ENCODE results near the gene ERN1. TPM values are rescaled to one million over a fixed set of nuclear protein-coding genes. Genes with fewer than 3 reads are reported as not detected.

ERN1 gene
- total and polyA plus RNA-seq, 10 donors, result 3.1 to 65.4 (median 44.1) TPM

DNA sequence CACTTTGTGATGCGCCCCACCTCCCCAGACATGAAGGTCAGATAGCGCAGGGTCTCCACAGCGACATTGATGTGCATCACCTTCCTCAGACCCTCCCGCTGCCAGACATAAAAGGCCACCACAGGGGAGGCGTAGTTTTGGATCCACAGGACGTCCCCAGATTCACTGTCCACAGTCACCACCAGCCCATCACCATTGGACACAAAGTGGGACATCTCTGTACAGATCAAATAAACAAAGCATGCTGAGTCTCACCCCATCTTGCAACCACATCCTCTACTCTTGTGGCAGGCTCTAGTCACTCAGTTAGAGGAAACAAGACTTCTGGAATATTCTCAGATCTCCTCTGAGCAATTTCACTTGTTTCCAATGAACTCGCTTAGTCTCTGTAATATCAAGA lies 63.2 kb downstream of the ERN1 start:
- Histone ChIP-seq H3K27me3 (replicated peaks in 1 of 7) (no peaks in the 10 kb centered on the region), H3K4me3 (peak overlapping the region in 3 of 8 donors; percentile 1 to 39 (median 31)), H3K9me3 (peaks cover 4 to 23% (median 20%) of the 10 kb centered on the region in 8 donors), H3K4me1 (peaks cover 15 to 62% (median 26%) of the 10 kb centered on the region in 6 donors), H3K27ac (peak overlapping the region in 6 of 8 donors; percentile 60 to 72 (median 66)), H3K36me3 (peaks cover 0 to 99% (median 45%) of the 10 kb centered on the region in 6 donors)
- intact Hi-C loops (cut with DNase I; ENCODE audit: low total_unique reads), result no loop called here
- TF ChIP-seq POLR2AphosphoS5 (IDR thresholded peaks at IDR 0.05), result no peak
- no peak for TF ChIP-seq POLR2A (IDR thresholded peaks at IDR 0.05)
- TF ChIP-seq, protein P1, sequence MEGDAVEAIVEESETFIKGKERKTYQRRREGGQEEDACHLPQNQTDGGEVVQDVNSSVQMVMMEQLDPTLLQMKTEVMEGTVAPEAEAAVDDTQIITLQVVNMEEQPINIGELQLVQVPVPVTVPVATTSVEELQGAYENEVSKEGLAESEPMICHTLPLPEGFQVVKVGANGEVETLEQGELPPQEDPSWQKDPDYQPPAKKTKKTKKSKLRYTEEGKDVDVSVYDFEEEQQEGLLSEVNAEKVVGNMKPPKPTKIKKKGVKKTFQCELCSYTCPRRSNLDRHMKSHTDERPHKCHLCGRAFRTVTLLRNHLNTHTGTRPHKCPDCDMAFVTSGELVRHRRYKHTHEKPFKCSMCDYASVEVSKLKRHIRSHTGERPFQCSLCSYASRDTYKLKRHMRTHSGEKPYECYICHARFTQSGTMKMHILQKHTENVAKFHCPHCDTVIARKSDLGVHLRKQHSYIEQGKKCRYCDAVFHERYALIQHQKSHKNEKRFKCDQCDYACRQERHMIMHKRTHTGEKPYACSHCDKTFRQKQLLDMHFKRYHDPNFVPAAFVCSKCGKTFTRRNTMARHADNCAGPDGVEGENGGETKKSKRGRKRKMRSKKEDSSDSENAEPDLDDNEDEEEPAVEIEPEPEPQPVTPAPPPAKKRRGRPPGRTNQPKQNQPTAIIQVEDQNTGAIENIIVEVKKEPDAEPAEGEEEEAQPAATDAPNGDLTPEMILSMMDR (IDR thresholded peaks at IDR 0.05 in 8 of 11, conservative IDR thresholded peaks at IDR 0.05 in 3 of 11), result no peak
- 79 to 91% (median 86%) methylated on average over 7 of the region's 7 CpGs for WGBS, 5 donors
- DNase-seq, result no peak

DNA sequence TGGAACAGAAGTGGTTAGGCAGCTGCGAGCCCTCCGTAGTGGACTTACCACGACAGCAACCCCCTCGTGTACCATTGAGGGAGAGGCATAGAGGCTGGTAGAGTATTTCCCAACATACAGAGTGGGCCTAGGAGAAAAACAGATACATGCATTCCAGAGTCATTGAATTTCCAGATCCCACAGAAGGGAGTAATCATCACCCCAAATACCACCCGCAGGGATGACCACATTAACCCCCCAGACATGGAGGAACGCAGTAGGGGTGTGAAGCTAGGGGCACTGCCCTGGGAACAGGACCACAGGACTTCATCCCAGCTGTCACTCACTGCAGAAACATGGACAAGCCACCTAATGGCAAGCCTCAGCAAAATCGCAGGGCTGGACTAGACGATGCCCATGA lies 64.8 kb downstream of the ERN1 start:
- Histone ChIP-seq H3K36me3 (peaks cover 0 to 99% (median 36%) of the 10 kb centered on the region in 6 donors), H3K9me3 (peaks cover 4 to 20% (median 17%) of the 10 kb centered on the region in 8 donors), H3K27ac (peak overlapping the region in 4 of 8 donors; percentile 60 to 73 (median 69)), H3K4me1 (peaks cover 15 to 78% (median 37%) of the 10 kb centered on the region in 6 donors), H3K27me3 (replicated peaks in 1 of 7) (no peaks in the 10 kb centered on the region), H3K4me3 (peak overlapping the region in 2 of 8 donors; percentile 31 to 39)
- intact Hi-C loops (cut with DNase I; ENCODE audit: low total_unique reads), result no loop called here
- TF ChIP-seq POLR2AphosphoS5 (IDR thresholded peaks at IDR 0.05) (no peak), POLR2A (IDR thresholded peaks at IDR 0.05) (no peak)
- TF ChIP-seq, protein P1 (IDR thresholded peaks at IDR 0.05 in 8 of 11, conservative IDR thresholded peaks at IDR 0.05 in 3 of 11), result no peak
- 74 to 84% (median 78%) methylated on average over 8 of the region's 8 CpGs for WGBS, 5 donors
- no peak for DNase-seq

DNA sequence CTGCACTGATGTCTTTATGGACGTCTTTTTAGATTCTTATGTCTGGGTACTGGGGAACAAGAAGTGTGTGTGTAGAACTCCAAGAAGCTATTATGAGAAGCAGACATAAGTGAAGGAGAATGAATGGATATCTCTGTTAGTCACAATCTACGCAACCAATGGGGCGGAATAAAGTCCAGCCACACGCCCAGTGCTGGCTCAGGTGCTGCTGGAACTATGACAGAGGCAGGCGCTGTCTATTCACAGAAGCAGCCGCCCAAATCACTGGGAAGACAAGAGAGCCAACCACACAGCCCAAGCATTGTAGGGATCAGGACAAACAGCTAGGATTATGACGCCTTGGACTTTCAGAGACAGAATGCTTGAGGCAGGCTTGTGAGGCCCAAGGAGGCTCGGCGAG lies 65.6 kb downstream of the ERN1 start:
- WGBS, 5 donors, result 85 to 96% (median 88%) methylated on average over 9 of the region's 9 CpGs
- H3K4me1 ChIP-seq, result peaks cover 15 to 82% (median 38%) of the 10 kb centered on the region in 6 donors
- peak overlapping the region in 2 of 8 donors; percentile 31 to 39 for H3K4me3 ChIP-seq
- peaks cover 2 to 12% (median 9%) of the 10 kb centered on the region in 8 donors for H3K9me3 ChIP-seq
- no peak for TF ChIP-seq POLR2AphosphoS5 (IDR thresholded peaks at IDR 0.05)
- TF ChIP-seq, protein P1 (IDR thresholded peaks at IDR 0.05 in 8 of 11, conservative IDR thresholded peaks at IDR 0.05 in 3 of 11), result no peak
- no peak for TF ChIP-seq POLR2A (IDR thresholded peaks at IDR 0.05)
- intact Hi-C loops (cut with DNase I; ENCODE audit: low total_unique reads), result no loop called here
- peaks cover 0 to 99% (median 31%) of the 10 kb centered on the region in 6 donors for H3K36me3 ChIP-seq
- no peak for DNase-seq
- H3K27me3 ChIP-seq (replicated peaks in 1 of 7), result no peaks in the 10 kb centered on the region
- peak overlapping the region in 4 of 8 donors; percentile 69 to 73 (median 71) for H3K27ac ChIP-seq

DNA sequence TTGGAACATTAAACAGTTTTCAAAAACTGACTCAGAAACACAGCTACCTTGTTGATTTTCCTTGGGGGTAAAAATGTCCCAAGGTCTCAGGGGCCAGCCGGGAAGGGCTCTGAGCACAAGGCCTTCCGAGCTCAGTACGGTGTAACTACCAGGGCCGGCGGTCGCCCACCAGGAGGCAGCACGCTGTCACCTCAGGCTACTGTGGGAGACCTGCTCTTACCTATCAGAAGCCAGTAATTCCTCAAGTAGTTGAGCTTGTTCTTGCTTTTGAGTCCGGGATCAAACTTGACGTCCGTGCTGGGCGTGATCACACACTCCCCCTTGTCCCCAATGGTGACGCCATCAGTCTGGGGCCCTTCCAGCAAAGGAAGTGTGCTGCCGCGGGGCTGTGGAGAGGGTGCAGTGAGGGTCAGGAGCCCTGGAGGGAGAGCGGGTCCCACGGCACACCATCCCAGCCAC lies 66.1 kb downstream of the ERN1 start:
- intact Hi-C loops (cut with DNase I; ENCODE audit: low total_unique reads), result no loop called here
- TF ChIP-seq, protein P1 (IDR thresholded peaks at IDR 0.05 in 8 of 11, conservative IDR thresholded peaks at IDR 0.05 in 3 of 11), result peak in 9 of 11 experiments; percentile 28 to 70 (median 61)
- TF ChIP-seq POLR2A (IDR thresholded peaks at IDR 0.05) (no peak), POLR2AphosphoS5 (IDR thresholded peaks at IDR 0.05) (peak in 2 of 3 donors; percentile 56 to 59)
- peaks cover 15 to 82% (median 38%) of the 10 kb centered on the region in 6 donors for H3K4me1 ChIP-seq
- peaks cover 0 to 6% (median 4%) of the 10 kb centered on the region in 8 donors for H3K9me3 ChIP-seq
- no peaks in the 10 kb centered on the region for H3K27me3 ChIP-seq (replicated peaks in 1 of 7)
- 35 to 49% (median 41%) methylated on average over 10 to 16 of the region's 16 CpGs for WGBS, 5 donors
- peaks cover 0 to 99% (median 28%) of the 10 kb centered on the region in 6 donors for H3K36me3 ChIP-seq
- peak overlapping the region in 2 of 8 donors; percentile 8 to 31 for H3K4me3 ChIP-seq
- peak overlapping the region in 6 of 8 donors; percentile 39 to 73 (median 69) for H3K27ac ChIP-seq
- peak; percentile 89 for DNase-seq
